Activated T-cell treated with anti-CD3 and anti-CD28 coated beads, Interleukin-2, amount 50 U/mL, for 1 hour (primary cell): ENCODE data around the gene HGS.

Experiments
- DNase-seq: peaks from one replicate; pipeline ENCODE4 v3.0.0-alpha.2; 2020

The HGS gene

GRCh38 chr17:81683584-81684441 lies at the start of gene HGS, which contains the start of gene ARL16:
TSS of gene HGS (plus strand) at chr17:81684011. CDS start at chr17:81684067, 56 bp downstream.
TSS of gene ARL16 (minus strand) at chr17:81683797. CDS start at chr17:81683753, 44 bp downstream.
- peak; percentile 97 for DNase-seq

- no peak for DNase-seq
These were observed 48.4 kb upstream of the HGS start for GRCh38 chr17:81635431-81635830.

- no peak for DNase-seq
These were observed 47.8 kb upstream of the HGS start for GRCh38 chr17:81635973-81636504.

GRCh38 chr17:81636505-81637288 lies 47.1 kb upstream of the HGS start, which contains the start of the genes NPLOC4 and TSPAN10:
TSS of gene NPLOC4 (minus strand) at chr17:81637112. CDS start at chr17:81636930, 182 bp downstream.
TSS of gene TSPAN10 (plus strand) at chr17:81637196. CDS start at chr17:81642413, 5,217 bp downstream.
- DNase-seq = peak; percentile 88

- DNase-seq = no peak
These were observed 45.1 kb upstream of the HGS start for GRCh38 chr17:81638683-81639082.

- no peak for DNase-seq
These were observed 43.8 kb upstream of the HGS start for GRCh38 chr17:81640011-81640410.

- DNase-seq = no peak
These were observed 41.9 kb upstream of the HGS start for GRCh38 chr17:81641825-81642489.

GRCh38 chr17:81644496-81644895 lies 39.3 kb upstream of the HGS start:
- no peak for DNase-seq

- no peak for DNase-seq
These were observed 38.5 kb upstream of the HGS start for GRCh38 chr17:81644976-81645952.

GRCh38 chr17:81646869-81647600 lies 36.8 kb upstream of the HGS start:
- no peak for DNase-seq

GRCh38 chr17:81647640-81648012 lies 36.2 kb upstream of the HGS start:
- no peak for DNase-seq

- no peak for DNase-seq
These were observed 35.7 kb upstream of the HGS start for GRCh38 chr17:81648013-81648706.

- DNase-seq = no peak
These were observed 35.1 kb upstream of the HGS start for GRCh38 chr17:81648707-81649085.

- DNase-seq = no peak
These were observed 32.9 kb upstream of the HGS start for GRCh38 chr17:81650951-81651350.

GRCh38 chr17:81651692-81652091 lies 32.1 kb upstream of the HGS start:
- no peak for DNase-seq

- no peak for DNase-seq
These were observed 30.7 kb upstream of the HGS start for GRCh38 chr17:81652906-81653771.

GRCh38 chr17:81655378-81656117 lies 28.3 kb upstream of the HGS start:
- DNase-seq = no peak

- no peak for DNase-seq
These were observed 27.6 kb upstream of the HGS start, which contains the start of gene PDE6G for GRCh38 chr17:81656118-81656743. TSS of gene PDE6G (minus strand) at chr17:81656542. CDS start at chr17:81653305, 3,237 bp downstream.
